ENCODE data around the gene CCDC34.

The CCDC34 gene

GRCh38 chr11:27296497-27296896 lies 66.5 kb downstream of the CCDC34 start:
- peak; percentile 52 for DNase-seq (ENCODE audit: low spot score)
- POLR2A ChIA-PET (ENCODE audit: low non-redundant PET) = no interaction called here
- CTCF ChIA-PET = interaction anchor here (0.5 to 1.8 kb wide), 21 partner anchors 9 to 1793 kb away, joined by 3 to 33 read pairs (median 4); no protein-coding TSS in a partner anchor
- peak; percentile 75 for TF ChIP-seq CTCF (conservative IDR thresholded peaks at IDR 0.05; ENCODE audit: low read depth)
- no peak overlapping the region for H3K27ac ChIP-seq

GRCh38 chr11:27295928-27296327 lies 67.1 kb downstream of the CCDC34 start:
- H3K27ac ChIP-seq = no peak overlapping the region
- TF ChIP-seq CTCF (conservative IDR thresholded peaks at IDR 0.05; ENCODE audit: low read depth) = no peak
- DNase-seq (ENCODE audit: low spot score) = no peak
- ChIA-PET POLR2A (ENCODE audit: low non-redundant PET) (no interaction called here), CTCF (interaction anchor here (0.5 to 1.8 kb wide), 20 partner anchors 10 to 1794 kb away, joined by 3 to 33 read pairs (median 4); no protein-coding TSS in a partner anchor)

GRCh38 chr11:27294654-27295053 lies 68.4 kb downstream of the CCDC34 start:
- no peak overlapping the region for H3K27ac ChIP-seq
- CTCF ChIA-PET = interaction anchor here (0.8 kb wide), 1 partner anchor 137 kb away, joined by 3 read pairs; no protein-coding TSS in a partner anchor
- POLR2A ChIA-PET (ENCODE audit: low non-redundant PET) = no interaction called here
- no peak for DNase-seq (ENCODE audit: low spot score)
- no peak for TF ChIP-seq CTCF (conservative IDR thresholded peaks at IDR 0.05; ENCODE audit: low read depth)

- POLR2A ChIA-PET (ENCODE audit: low non-redundant PET) = no interaction called here
- DNase-seq (ENCODE audit: low spot score) = no peak
- no peak overlapping the region for H3K27ac ChIP-seq
- CTCF ChIA-PET = interaction anchor here (0.8 kb wide), 1 partner anchor 136 kb away, joined by 3 read pairs; no protein-coding TSS in a partner anchor
- TF ChIP-seq CTCF (conservative IDR thresholded peaks at IDR 0.05; ENCODE audit: low read depth) = no peak
These were observed 69.2 kb downstream of the CCDC34 start for GRCh38 chr11:27293515-27294417.

- ChIA-PET CTCF (no interaction called here), POLR2A (ENCODE audit: low non-redundant PET) (no interaction called here)
- no peak for DNase-seq (ENCODE audit: low spot score)
- TF ChIP-seq CTCF (conservative IDR thresholded peaks at IDR 0.05; ENCODE audit: low read depth) = no peak
- no peak overlapping the region for H3K27ac ChIP-seq
These were observed 70.4 kb downstream of the CCDC34 start for GRCh38 chr11:27292637-27293010.

GRCh38 chr11:27291954-27292636 lies 70.9 kb downstream of the CCDC34 start:
- POLR2A ChIA-PET (ENCODE audit: low non-redundant PET) = no interaction called here

More at GRCh38 chr11:27291954-27292636, 70.9 kb downstream of the CCDC34 start:
- CTCF ChIA-PET = interaction anchor here (0.6 to 1.2 kb wide), 3 partner anchors 108 to 1612 kb away, joined by 3 read pairs; no protein-coding TSS in a partner anchor
- no peak for TF ChIP-seq CTCF (conservative IDR thresholded peaks at IDR 0.05; ENCODE audit: low read depth)
- H3K27ac ChIP-seq = no peak overlapping the region
- no peak for DNase-seq (ENCODE audit: low spot score)

Data from RWPE1 (cell line).